HCT116 (cell line): ENCODE data around the gene EMD. TPM values are rescaled to one million over a fixed set of nuclear protein-coding genes. Genes with fewer than 3 reads are reported as not detected.

Source experiments
- ATAC-seq: fragments of 200-7000 bp; cut with Tn5 transposase; 2 replicates; pipeline ENCODE4 v1.9.1; 2020; ENCODE audit warnings: mild to moderate bottlenecking, moderate library complexity
- BruUV-seq: library from RNA; stranded (reverse); fragments of 400-500 nt; replicated peaks from 2 replicates; lab custom pipeline; 2021; lab: Mats Ljungman, UMichigan
- CTCF ChIA-PET: fragments of 300-600 bp; sonication (Branson Sonifier 250); formaldehyde crosslinking; loops from one replicate; lab custom pipeline; 2021; ENCODE audit warnings: antibody characterized with exemption; lab: Charles Lee
- POLR2A ChIA-PET: fragments of 300-600, 350-600 bp; sonication (Branson Sonifier 250); formaldehyde crosslinking; loops from one replicate; lab custom pipeline; 2021; ENCODE audit warnings: antibody characterized with exemption; lab: Charles Lee
- RAD21 ChIA-PET, 2 experiments: fragments of 300-600 bp; sonication (Branson Sonifier 250); formaldehyde crosslinking; loops; one replicate each; lab custom pipeline; 2023; ENCODE audit warnings: low total read pairs in 2 of 2; ENCODE audit not compliant: uncharacterized antibody in 2 of 2, unreplicated experiment in 2 of 2, low non-redundant PET in 1 of 2; lab: Charles Lee
- DNase-seq: peaks from one replicate; pipeline ENCODE4 v3.0.0-alpha.2; 2010; ENCODE audit warnings: low read depth, low spot score
- H2AFZ ChIP-seq: fragments of 200-600 bp; shearing (Covaris generic), sonication (generic); 2 replicates; pipeline ENCODE4 v1.6.1; 2017; ENCODE audit warnings: low read depth, mixed run types, mixed read lengths, antibody characterized with exemption, low read length; ENCODE audit not compliant: poor library complexity, severe bottlenecking
- H3K27ac ChIP-seq: 2 replicates; pipeline ENCODE4 v1.5.1; 2012; ENCODE audit warnings: low read depth, low read length
- H3K27me3 ChIP-seq: fragments of 200-600 bp; sonication (generic); 2 replicates; pipeline ENCODE4 v1.6.1; 2016; ENCODE audit warnings: mixed run types, low read length, mixed read lengths; ENCODE audit not compliant: insufficient read depth
- H3K36me3 ChIP-seq, 2 experiments: fragments of 200-500 bp in 1 of 2; fragments of 200-600 bp in 1 of 2; sonication (Bioruptor generic) in 1 of 2; sonication (generic) in 1 of 2; 2 replicates each; pipeline versions ENCODE4 v1.5.1 to v1.6.1; 2014 to 2016; ENCODE audit warnings: low read length in 2 of 2, inconsistent platforms in 1 of 2, mixed read lengths in 1 of 2, mixed run types in 1 of 2; ENCODE audit not compliant: insufficient read depth in 2 of 2, control insufficient read depth in 1 of 2
- H3K4me1 ChIP-seq, 2 experiments: fragments of 200-600 bp in 1 of 2; sonication (generic) in 1 of 2; 2 replicates each; pipeline versions ENCODE4 v1.5.1 to v1.6.1; 2012 to 2017; ENCODE audit warnings: low read length in 2 of 2, inconsistent platforms in 1 of 2, mild to moderate bottlenecking in 1 of 2, mixed read lengths in 1 of 2, mixed run types in 1 of 2, moderate library complexity in 1 of 2; ENCODE audit not compliant: insufficient read depth in 2 of 2, control insufficient read depth in 1 of 2
- H3K4me2 ChIP-seq: fragments of 200-600 bp; sonication (generic); 2 replicates; pipeline ENCODE4 v1.6.1; 2017; ENCODE audit warnings: mixed run types, low read length, mixed read lengths
- H3K4me3 ChIP-seq, 2 experiments: fragments of 200-600 bp in 1 of 2; sonication (generic) in 1 of 2; replicated peaks in 1 of 2; 2 replicates each; pipeline ENCODE4 v1.5.1; 2011 to 2016; ENCODE audit warnings: low read length in 2 of 2, control low read depth in 1 of 2, low read depth in 1 of 2, mild to moderate bottlenecking in 1 of 2, mixed read lengths in 1 of 2, mixed run types in 1 of 2
- H3K79me2 ChIP-seq: fragments of 200-600 bp; sonication (generic); 2 replicates; pipeline ENCODE4 v1.6.1; 2017; ENCODE audit warnings: mild to moderate bottlenecking, mixed run types, low read length, moderate library complexity, mixed read lengths; ENCODE audit not compliant: insufficient read depth
- H3K9ac ChIP-seq: fragments of 200-600 bp; sonication (generic); 2 replicates; pipeline ENCODE4 v1.6.1; 2016; ENCODE audit warnings: low read length, mixed read lengths
- H3K9me2 ChIP-seq: fragments of 200-600 bp; sonication (generic), shearing (Covaris generic); 2 replicates; pipeline ENCODE4 v1.6.1; 2017; ENCODE audit warnings: mixed run types, mild to moderate bottlenecking, moderate library complexity; ENCODE audit not compliant: insufficient read depth
- H3K9me3 ChIP-seq, 2 experiments: fragments of 200-500 bp in 1 of 2; fragments of 200-600 bp in 1 of 2; sonication (Bioruptor generic) in 1 of 2; sonication (generic) in 1 of 2; 2 replicates each; pipeline ENCODE4 v1.6.1; 2014 to 2017; ENCODE audit warnings: low read length in 2 of 2, mixed read lengths in 2 of 2, inconsistent platforms in 1 of 2, low read depth in 1 of 2, mild to moderate bottlenecking in 1 of 2, mixed run types in 1 of 2, moderate library complexity in 1 of 2; ENCODE audit not compliant: control insufficient read depth in 1 of 2, insufficient read depth in 1 of 2
- H4K20me1 ChIP-seq: fragments of 200-600 bp; sonication (generic), shearing (Covaris generic); 2 replicates; pipeline ENCODE4 v1.6.1; 2017; ENCODE audit warnings: mixed run types, mild to moderate bottlenecking, moderate library complexity; ENCODE audit not compliant: insufficient read depth
- CBX3 ChIP-seq: IDR thresholded peaks from 2 replicates; pipeline ENCODE4 v1.6.1; 2012; ENCODE audit warnings: low read depth
- EGR1 ChIP-seq: IDR thresholded peaks from 2 replicates; pipeline ENCODE4 v1.6.1; 2012; ENCODE audit warnings: low read depth
- ELF1 ChIP-seq: IDR thresholded peaks from 2 replicates; pipeline ENCODE4 v1.6.1; 2012; ENCODE audit warnings: low read depth, borderline replicate concordance
- EZH2 ChIP-seq: fragments of 200-600 bp; sonication (generic); IDR thresholded peaks from 2 replicates; pipeline ENCODE4 v1.6.1; 2017; ENCODE audit warnings: antibody characterized with exemption, mixed run types
- EZH2phosphoT487 ChIP-seq: fragments of 200-600 bp; IDR thresholded peaks from 2 replicates; pipeline ENCODE4 v1.6.1; 2018; ENCODE audit warnings: antibody characterized with exemption, borderline replicate concordance
- FOSL1 ChIP-seq: IDR thresholded peaks from 2 replicates; pipeline ENCODE4 v1.6.1; 2012; ENCODE audit warnings: low read depth
- JUND ChIP-seq: IDR thresholded peaks from 2 replicates; pipeline ENCODE4 v1.6.1; 2012
- POLR2A ChIP-seq: IDR thresholded peaks from 2 replicates; pipeline ENCODE4 v1.7.0; 2011; ENCODE audit warnings: borderline replicate concordance; ENCODE audit not compliant: insufficient read depth, insufficient read length; ENCODE audit errors: extremely low read depth
- RAD21 ChIP-seq: IDR thresholded peaks from 2 replicates; pipeline ENCODE4 v1.6.1; 2012; ENCODE audit warnings: low read depth, mild to moderate bottlenecking
- SIN3A ChIP-seq: IDR thresholded peaks from 2 replicates; pipeline ENCODE4 v1.6.1; 2012; ENCODE audit warnings: low read depth
- SP1 ChIP-seq: IDR thresholded peaks from 2 replicates; pipeline ENCODE4 v1.6.1; 2012; ENCODE audit warnings: low read depth
- SRF ChIP-seq: IDR thresholded peaks from 2 replicates; pipeline ENCODE4 v1.6.1; 2012; ENCODE audit warnings: low read depth
- TCF7L2 ChIP-seq: IDR thresholded peaks from 2 replicates; pipeline ENCODE4 v1.7.0; 2011; ENCODE audit warnings: borderline replicate concordance, inconsistent platforms; ENCODE audit not compliant: insufficient read depth, insufficient read length; ENCODE audit errors: extremely low read depth
- YY1 ChIP-seq: IDR thresholded peaks from 2 replicates; pipeline ENCODE4 v1.6.1; 2011; ENCODE audit warnings: low read length, low read depth, moderate library complexity, mild to moderate bottlenecking; ENCODE audit not compliant: insufficient replicate concordance; ENCODE audit errors: extremely low read depth
- ZNF274 ChIP-seq: fragments of 200-500 bp; sonication (Bioruptor generic); IDR thresholded peaks from 2 replicates; pipeline ENCODE4 v1.6.1; 2014; ENCODE audit warnings: mild to moderate bottlenecking, low read depth, low read length, inconsistent platforms
- intact Hi-C: fragments of 100-400 bp; cut with micrococcal nuclease; formaldehyde crosslinking; loops from 2 replicates; pipeline ENCODE4 v1.10.0; 2022
- total RNA-seq: library from RNA; stranded (reverse); gene quantifications from one replicate; pipeline ENCODE4 v1.2.1, GENCODE V29; 2021; ENCODE audit not compliant: unreplicated experiment
- TF ChIP-seq, protein P1 (sequence below): IDR thresholded peaks from 2 replicates; pipeline ENCODE4 v1.6.1; 2012; ENCODE audit warnings: low read depth

The EMD gene
- total RNA-seq, 1 experiment from 2014 or later = 102 TPM

DNA sequence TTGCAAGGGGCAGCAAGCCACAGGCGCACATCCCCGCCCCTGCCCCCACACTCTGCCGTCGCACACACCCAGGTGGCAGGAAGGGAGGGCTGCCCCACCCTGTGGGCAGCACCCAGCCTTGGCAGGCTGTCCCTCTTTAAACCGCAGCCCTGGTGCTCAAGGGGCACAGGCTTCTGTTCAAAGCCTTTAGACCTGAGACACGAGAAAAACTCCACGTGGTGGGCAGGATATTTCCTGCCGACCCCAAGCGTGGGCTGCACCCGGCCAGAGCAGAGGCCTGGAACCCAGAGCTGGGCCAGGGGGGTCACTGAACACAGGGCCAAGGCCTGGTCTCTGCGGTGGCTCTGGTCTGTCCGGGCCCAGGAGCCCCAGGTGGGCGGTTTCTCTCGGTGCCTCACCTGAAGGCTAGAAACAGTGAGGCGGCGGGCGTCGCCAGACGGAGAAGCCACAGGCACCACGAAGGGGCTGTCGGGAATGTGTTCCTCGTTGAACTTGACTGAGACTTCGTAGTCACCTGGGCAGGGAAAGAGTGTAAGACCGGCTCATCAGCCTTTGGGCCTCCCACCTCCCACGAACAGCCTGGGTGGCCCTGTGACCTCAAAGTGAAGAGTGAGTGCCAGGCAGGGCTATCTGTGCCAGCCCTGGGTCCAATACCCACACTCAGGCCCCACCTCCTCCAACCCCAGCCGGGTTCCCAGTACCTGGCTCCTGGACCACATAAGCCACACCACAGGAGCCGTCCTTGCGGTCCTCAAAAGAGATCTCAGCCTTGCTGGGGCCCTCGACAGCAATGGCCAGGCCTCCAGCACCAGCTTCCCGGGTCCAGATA lies 27.7 kb upstream of the EMD start:
- Histone ChIP-seq H3K36me3 (peaks cover 5 to 6% of the 10 kb centered on the region in 2 experiments; a peak in 2 of 4 replicates), H4K20me1 (no peaks in the 10 kb centered on the region), H3K9me3 (no peaks in the 10 kb centered on the region), H3K27me3 (no peaks in the 10 kb centered on the region), H2AFZ (no peak overlapping the region), H3K4me1 (no peaks in the 10 kb centered on the region), H3K9ac (no peak overlapping the region), H3K79me2 (no peaks in the 10 kb centered on the region), H3K27ac (no peak overlapping the region), H3K9me2 (no peaks in the 10 kb centered on the region), H3K4me3 (no peak overlapping the region), H3K4me2 (no peak overlapping the region)
- BruUV-seq = no TSS peak
- no peak for ATAC-seq
- no peak for DNase-seq
- intact Hi-C loops = no loop called here
- RAD21 ChIA-PET = no interaction called here
- TF ChIP-seq CBX3 (no peak), ELF1 (no peak)
- CTCF ChIA-PET = no interaction called here
- POLR2A ChIA-PET = no interaction called here

DNA sequence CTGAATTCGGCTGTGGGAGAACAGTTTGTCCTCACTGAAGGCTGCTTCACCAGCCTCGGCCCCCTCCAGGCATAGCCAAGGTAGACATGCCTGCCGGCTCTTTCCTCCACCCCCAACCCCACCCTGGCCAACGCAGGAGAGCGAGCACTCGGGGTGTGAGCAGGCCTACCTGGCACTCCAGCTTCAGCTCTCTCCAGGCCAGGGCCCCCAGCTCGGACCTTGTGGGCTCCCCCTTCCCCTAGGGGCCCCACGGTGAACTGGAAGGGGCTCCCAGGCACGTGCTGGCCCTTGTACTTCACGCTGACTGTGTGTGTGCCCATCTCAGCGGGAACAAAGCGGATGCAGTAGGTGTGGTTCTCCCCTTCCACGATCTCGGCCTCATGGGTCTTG lies 27.1 kb upstream of the EMD start:
- RAD21 ChIA-PET = no interaction called here
- no peaks in the 10 kb centered on the region for H3K9me2 ChIP-seq
- peaks cover 6 to 8% of the 10 kb centered on the region in 2 experiments; a peak in 2 of 4 replicates for H3K36me3 ChIP-seq
- DNase-seq (no peak), ATAC-seq (no peak)
- POLR2A ChIA-PET = no interaction called here
- H3K27ac ChIP-seq = no peak overlapping the region
- H4K20me1 ChIP-seq = no peaks in the 10 kb centered on the region
- no peaks in the 10 kb centered on the region for H3K9me3 ChIP-seq
- H3K27me3 ChIP-seq = no peaks in the 10 kb centered on the region
- H2AFZ ChIP-seq = no peak overlapping the region
- BruUV-seq = no TSS peak
- no peak overlapping the region for H3K4me2 ChIP-seq
- no peak overlapping the region for H3K9ac ChIP-seq
- no peaks in the 10 kb centered on the region for H3K79me2 ChIP-seq
- CTCF ChIA-PET = no interaction called here
- no peak overlapping the region for H3K4me3 ChIP-seq
- intact Hi-C loops = no loop called here
- no peaks in the 10 kb centered on the region for H3K4me1 ChIP-seq
- TF ChIP-seq FOSL1 (no peak), EZH2phosphoT487 (no peak), EGR1 (no peak), POLR2A (no peak), RAD21 (no peak), SIN3A (no peak), JUND (no peak), SRF (no peak), SP1 (no peak), TCF7L2 (no peak), EZH2 (no peak), CBX3 (no peak), ZNF274 (no peak), YY1 (no peak)
- TF ChIP-seq, protein P1, sequence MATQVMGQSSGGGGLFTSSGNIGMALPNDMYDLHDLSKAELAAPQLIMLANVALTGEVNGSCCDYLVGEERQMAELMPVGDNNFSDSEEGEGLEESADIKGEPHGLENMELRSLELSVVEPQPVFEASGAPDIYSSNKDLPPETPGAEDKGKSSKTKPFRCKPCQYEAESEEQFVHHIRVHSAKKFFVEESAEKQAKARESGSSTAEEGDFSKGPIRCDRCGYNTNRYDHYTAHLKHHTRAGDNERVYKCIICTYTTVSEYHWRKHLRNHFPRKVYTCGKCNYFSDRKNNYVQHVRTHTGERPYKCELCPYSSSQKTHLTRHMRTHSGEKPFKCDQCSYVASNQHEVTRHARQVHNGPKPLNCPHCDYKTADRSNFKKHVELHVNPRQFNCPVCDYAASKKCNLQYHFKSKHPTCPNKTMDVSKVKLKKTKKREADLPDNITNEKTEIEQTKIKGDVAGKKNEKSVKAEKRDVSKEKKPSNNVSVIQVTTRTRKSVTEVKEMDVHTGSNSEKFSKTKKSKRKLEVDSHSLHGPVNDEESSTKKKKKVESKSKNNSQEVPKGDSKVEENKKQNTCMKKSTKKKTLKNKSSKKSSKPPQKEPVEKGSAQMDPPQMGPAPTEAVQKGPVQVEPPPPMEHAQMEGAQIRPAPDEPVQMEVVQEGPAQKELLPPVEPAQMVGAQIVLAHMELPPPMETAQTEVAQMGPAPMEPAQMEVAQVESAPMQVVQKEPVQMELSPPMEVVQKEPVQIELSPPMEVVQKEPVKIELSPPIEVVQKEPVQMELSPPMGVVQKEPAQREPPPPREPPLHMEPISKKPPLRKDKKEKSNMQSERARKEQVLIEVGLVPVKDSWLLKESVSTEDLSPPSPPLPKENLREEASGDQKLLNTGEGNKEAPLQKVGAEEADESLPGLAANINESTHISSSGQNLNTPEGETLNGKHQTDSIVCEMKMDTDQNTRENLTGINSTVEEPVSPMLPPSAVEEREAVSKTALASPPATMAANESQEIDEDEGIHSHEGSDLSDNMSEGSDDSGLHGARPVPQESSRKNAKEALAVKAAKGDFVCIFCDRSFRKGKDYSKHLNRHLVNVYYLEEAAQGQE = no peak
